Astrocyte of the spinal cord (primary cell): ENCODE measurements around the gene SNX7.

Experiments
- DNase-seq: peaks from one replicate; pipeline ENCODE4 v3.0.0; 2011; ENCODE audit warnings: low read depth, low spot score
- H3K4me3 ChIP-seq: 2 replicates; pipeline ENCODE4 v1.5.1; 2011; ENCODE audit warnings: low read depth, mild to moderate bottlenecking, low read length, moderate library complexity
- CTCF ChIP-seq: IDR thresholded peaks from 2 replicates; pipeline ENCODE4 v1.5.1; 2012; ENCODE audit warnings: low read depth, mild to moderate bottlenecking, low read length, inconsistent platforms
- in situ Hi-C: cut with HindIII; loops from 2 replicates; pipeline ENCODE4 v1.10.0; 2017; ENCODE audit warnings: low sequenced_read_pairs

Gene SNX7

DNA sequence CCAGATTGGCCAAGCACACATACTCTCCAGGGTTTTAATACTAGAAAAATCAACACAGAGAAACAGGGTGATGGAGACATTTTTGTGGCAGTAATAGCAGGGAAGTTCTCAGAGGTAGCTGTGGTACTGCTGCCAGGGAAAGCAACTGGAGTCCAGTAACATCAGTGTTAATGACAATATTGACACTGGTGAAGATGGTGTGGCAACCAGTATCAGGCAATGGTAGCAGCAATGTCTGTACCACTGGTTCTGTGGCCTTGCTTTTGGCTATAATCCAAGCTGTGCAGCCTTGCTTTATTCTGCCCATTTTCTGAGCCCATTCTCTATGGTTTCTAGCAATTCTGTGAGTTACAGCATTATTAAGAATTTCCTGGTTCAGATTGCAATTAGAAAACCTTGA lies 1.6 kb upstream of the SNX7 start:
- TF ChIP-seq CTCF = no peak
- in situ Hi-C loops = no loop called here
- H3K4me3 ChIP-seq = no peak overlapping the region
- no peak for DNase-seq

- TF ChIP-seq CTCF = no peak
- peak overlapping the region; percentile 79 for H3K4me3 ChIP-seq
- in situ Hi-C loops = no loop called here
- peak; percentile 31 for DNase-seq
Observed at GRCh38 chr1:98660940-98661543, 479 bp upstream of the SNX7 start.

DNA sequence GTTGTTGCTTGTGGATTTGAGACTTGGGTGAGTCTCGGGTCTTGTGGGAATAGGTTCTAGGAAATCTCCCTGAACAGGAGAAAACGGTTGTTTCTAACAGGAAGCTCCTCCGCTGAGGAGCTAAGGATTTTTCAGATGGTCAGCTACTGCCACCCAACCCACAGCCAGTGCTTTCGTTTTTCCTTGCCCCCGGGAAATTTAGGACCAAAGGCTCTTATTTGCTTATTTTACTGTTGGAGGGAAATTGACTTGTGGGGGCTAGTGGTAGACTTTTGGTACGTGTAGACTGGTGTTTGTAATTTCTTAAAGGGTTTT lies 792 bp downstream of the SNX7 start:
- no peak for DNase-seq
- peak overlapping the region; percentile 79 for H3K4me3 ChIP-seq
- TF ChIP-seq CTCF = no peak
- in situ Hi-C loops = no loop called here

DNA sequence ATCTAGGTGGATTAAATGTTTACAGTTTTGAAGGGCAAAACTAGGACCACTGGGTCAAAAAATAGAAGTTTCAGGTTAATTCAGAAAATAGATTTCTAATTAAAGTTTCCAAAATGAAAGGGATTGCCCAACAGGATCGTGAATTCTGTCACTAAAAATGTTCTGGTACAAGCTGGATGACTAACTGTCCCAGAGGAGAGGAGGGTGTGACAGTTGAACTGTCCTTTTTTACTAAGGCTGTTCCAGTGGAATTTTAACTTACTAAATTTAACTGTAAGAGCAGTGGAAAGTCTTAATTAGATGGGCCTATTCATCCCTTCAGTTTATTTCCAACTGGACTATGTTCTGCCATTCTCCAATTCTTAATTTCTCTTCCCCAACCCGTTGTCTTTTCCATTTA lies 7.2 kb downstream of the SNX7 start:
- in situ Hi-C loops = no loop called here
- no peak overlapping the region for H3K4me3 ChIP-seq
- TF ChIP-seq CTCF = no peak
- DNase-seq = no peak

GRCh38 chr1:98669355-98670296 lies 8.1 kb downstream of the SNX7 start:
- H3K4me3 ChIP-seq = no peak overlapping the region
- in situ Hi-C loops = no loop called here
- TF ChIP-seq CTCF = no peak
- DNase-seq = peak; percentile 55

GRCh38 chr1:98672189-98672588 lies 10.7 kb downstream of the SNX7 start:
- DNase-seq = no peak
- H3K4me3 ChIP-seq = no peak overlapping the region
- in situ Hi-C loops = no loop called here
- TF ChIP-seq CTCF = no peak
